Measurements from ENCODE around the gene THSD4.

The THSD4 gene

GRCh38 chr15:71650603-71651002 is 535.3 kb downstream of the THSD4 start:
- H3K36me3 ChIP-seq (ENCODE audit: control insufficient read depth in 1 of 2, insufficient read depth in 2 of 2, low read length in 2 of 2): no peaks in the 10 kb centered on the region
- no peaks in the 10 kb centered on the region for H3K4me1 ChIP-seq (ENCODE audit: control insufficient read depth in 1 of 2, insufficient read depth in 2 of 2, low read length in 2 of 2)
- H3K9ac ChIP-seq (ENCODE audit: low read depth in 1 of 2, low read length in 2 of 2): no peak overlapping the region
- no peaks in the 10 kb centered on the region for H3K9me3 ChIP-seq (ENCODE audit: control insufficient read depth in 1 of 2, low read length in 2 of 2)
- H3K27me3 ChIP-seq (ENCODE audit: control insufficient read depth in 1 of 2, insufficient read depth in 2 of 2, low read length in 2 of 2): no peaks in the 10 kb centered on the region
- no peak overlapping the region for H3K27ac ChIP-seq (ENCODE audit: low read depth, low read length)
- H3K4me3 ChIP-seq (ENCODE audit: low read depth in 1 of 2, low read length in 2 of 2): no peak overlapping the region

- H3K4me3 ChIP-seq (ENCODE audit: low read depth in 1 of 2, low read length in 2 of 2): no peak overlapping the region
- H3K36me3 ChIP-seq (ENCODE audit: control insufficient read depth in 1 of 2, insufficient read depth in 2 of 2, low read length in 2 of 2): no peaks in the 10 kb centered on the region
- no peaks in the 10 kb centered on the region for H3K4me1 ChIP-seq (ENCODE audit: control insufficient read depth in 1 of 2, insufficient read depth in 2 of 2, low read length in 2 of 2)
- H3K27ac ChIP-seq (ENCODE audit: low read depth, low read length): no peak overlapping the region
- H3K9ac ChIP-seq (ENCODE audit: low read depth in 1 of 2, low read length in 2 of 2): no peak overlapping the region
- no peaks in the 10 kb centered on the region for H3K27me3 ChIP-seq (ENCODE audit: control insufficient read depth in 1 of 2, insufficient read depth in 2 of 2, low read length in 2 of 2)
- no peaks in the 10 kb centered on the region for H3K9me3 ChIP-seq (ENCODE audit: control insufficient read depth in 1 of 2, low read length in 2 of 2)
Observed at GRCh38 chr15:71651750-71652186, 536.5 kb downstream of the THSD4 start.

GRCh38 chr15:71654042-71654719 is 538.9 kb downstream of the THSD4 start:
- Histone ChIP-seq H3K9ac (ENCODE audit: low read depth in 1 of 2, low read length in 2 of 2) (no peak overlapping the region), H3K9me3 (ENCODE audit: control insufficient read depth in 1 of 2, low read length in 2 of 2) (no peaks in the 10 kb centered on the region), H3K27ac (ENCODE audit: low read depth, low read length) (no peak overlapping the region), H3K27me3 (ENCODE audit: control insufficient read depth in 1 of 2, insufficient read depth in 2 of 2, low read length in 2 of 2) (no peaks in the 10 kb centered on the region), H3K4me1 (ENCODE audit: control insufficient read depth in 1 of 2, insufficient read depth in 2 of 2, low read length in 2 of 2) (no peaks in the 10 kb centered on the region), H3K4me3 (ENCODE audit: low read depth in 1 of 2, low read length in 2 of 2) (no peak overlapping the region), H3K36me3 (ENCODE audit: control insufficient read depth in 1 of 2, insufficient read depth in 2 of 2, low read length in 2 of 2) (no peaks in the 10 kb centered on the region)

GRCh38 chr15:71654720-71655174 is 539.5 kb downstream of the THSD4 start:
- no peak overlapping the region for H3K9ac ChIP-seq (ENCODE audit: low read depth in 1 of 2, low read length in 2 of 2)
- no peaks in the 10 kb centered on the region for H3K27me3 ChIP-seq (ENCODE audit: control insufficient read depth in 1 of 2, insufficient read depth in 2 of 2, low read length in 2 of 2)
- H3K36me3 ChIP-seq (ENCODE audit: control insufficient read depth in 1 of 2, insufficient read depth in 2 of 2, low read length in 2 of 2): no peaks in the 10 kb centered on the region
- no peaks in the 10 kb centered on the region for H3K4me1 ChIP-seq (ENCODE audit: control insufficient read depth in 1 of 2, insufficient read depth in 2 of 2, low read length in 2 of 2)
- H3K9me3 ChIP-seq (ENCODE audit: control insufficient read depth in 1 of 2, low read length in 2 of 2): no peaks in the 10 kb centered on the region
- H3K27ac ChIP-seq (ENCODE audit: low read depth, low read length): no peak overlapping the region
- no peak overlapping the region for H3K4me3 ChIP-seq (ENCODE audit: low read depth in 1 of 2, low read length in 2 of 2)

- no peak overlapping the region for H3K27ac ChIP-seq (ENCODE audit: low read depth, low read length)
Observed at GRCh38 chr15:71656425-71656824, 541.2 kb downstream of the THSD4 start.

GRCh38 chr15:71657141-71657540 is 541.9 kb downstream of the THSD4 start:
- Histone ChIP-seq H3K27ac (ENCODE audit: low read depth, low read length) (no peak overlapping the region), H3K36me3 (ENCODE audit: control insufficient read depth in 1 of 2, insufficient read depth in 2 of 2, low read length in 2 of 2) (no peaks in the 10 kb centered on the region), H3K9ac (ENCODE audit: low read depth in 1 of 2, low read length in 2 of 2) (no peak overlapping the region), H3K4me3 (ENCODE audit: low read depth in 1 of 2, low read length in 2 of 2) (no peak overlapping the region), H3K27me3 (ENCODE audit: control insufficient read depth in 1 of 2, insufficient read depth in 2 of 2, low read length in 2 of 2) (no peaks in the 10 kb centered on the region), H3K9me3 (ENCODE audit: control insufficient read depth in 1 of 2, low read length in 2 of 2) (no peaks in the 10 kb centered on the region), H3K4me1 (ENCODE audit: control insufficient read depth in 1 of 2, insufficient read depth in 2 of 2, low read length in 2 of 2) (peaks cover 0 to 14% of the 10 kb centered on the region in 2 donors)

More at GRCh38 chr15:71656425-71656824, 541.2 kb downstream of the THSD4 start:
- no peak overlapping the region for H3K9ac ChIP-seq (ENCODE audit: low read depth in 1 of 2, low read length in 2 of 2)
- peaks cover 0 to 8% of the 10 kb centered on the region in 2 donors for H3K4me1 ChIP-seq (ENCODE audit: control insufficient read depth in 1 of 2, insufficient read depth in 2 of 2, low read length in 2 of 2)
- H3K36me3 ChIP-seq (ENCODE audit: control insufficient read depth in 1 of 2, insufficient read depth in 2 of 2, low read length in 2 of 2): no peaks in the 10 kb centered on the region
- H3K27me3 ChIP-seq (ENCODE audit: control insufficient read depth in 1 of 2, insufficient read depth in 2 of 2, low read length in 2 of 2): no peaks in the 10 kb centered on the region
- H3K9me3 ChIP-seq (ENCODE audit: control insufficient read depth in 1 of 2, low read length in 2 of 2): no peaks in the 10 kb centered on the region
- H3K4me3 ChIP-seq (ENCODE audit: low read depth in 1 of 2, low read length in 2 of 2): no peak overlapping the region

- Histone ChIP-seq H3K9ac (ENCODE audit: low read depth in 1 of 2, low read length in 2 of 2) (no peak overlapping the region), H3K4me3 (ENCODE audit: low read depth in 1 of 2, low read length in 2 of 2) (no peak overlapping the region), H3K9me3 (ENCODE audit: control insufficient read depth in 1 of 2, low read length in 2 of 2) (no peaks in the 10 kb centered on the region), H3K36me3 (ENCODE audit: control insufficient read depth in 1 of 2, insufficient read depth in 2 of 2, low read length in 2 of 2) (no peaks in the 10 kb centered on the region), H3K4me1 (ENCODE audit: control insufficient read depth in 1 of 2, insufficient read depth in 2 of 2, low read length in 2 of 2) (peaks cover 0 to 14% of the 10 kb centered on the region in 2 donors), H3K27me3 (ENCODE audit: control insufficient read depth in 1 of 2, insufficient read depth in 2 of 2, low read length in 2 of 2) (no peaks in the 10 kb centered on the region), H3K27ac (ENCODE audit: low read depth, low read length) (no peak overlapping the region)
Observed at GRCh38 chr15:71658036-71658435, 542.8 kb downstream of the THSD4 start.

GRCh38 chr15:71658827-71659729 is 543.8 kb downstream of the THSD4 start:
- no peak overlapping the region for H3K9ac ChIP-seq (ENCODE audit: low read depth in 1 of 2, low read length in 2 of 2)
- no peaks in the 10 kb centered on the region for H3K9me3 ChIP-seq (ENCODE audit: control insufficient read depth in 1 of 2, low read length in 2 of 2)
- H3K4me3 ChIP-seq (ENCODE audit: low read depth in 1 of 2, low read length in 2 of 2): no peak overlapping the region
- peaks cover 0 to 14% of the 10 kb centered on the region in 2 donors for H3K4me1 ChIP-seq (ENCODE audit: control insufficient read depth in 1 of 2, insufficient read depth in 2 of 2, low read length in 2 of 2)
- no peaks in the 10 kb centered on the region for H3K36me3 ChIP-seq (ENCODE audit: control insufficient read depth in 1 of 2, insufficient read depth in 2 of 2, low read length in 2 of 2)
- no peaks in the 10 kb centered on the region for H3K27me3 ChIP-seq (ENCODE audit: control insufficient read depth in 1 of 2, insufficient read depth in 2 of 2, low read length in 2 of 2)
- H3K27ac ChIP-seq (ENCODE audit: low read depth, low read length): no peak overlapping the region

GRCh38 chr15:71659730-71660067 is 544.4 kb downstream of the THSD4 start:
- no peaks in the 10 kb centered on the region for H3K36me3 ChIP-seq (ENCODE audit: control insufficient read depth in 1 of 2, insufficient read depth in 2 of 2, low read length in 2 of 2)
- no peaks in the 10 kb centered on the region for H3K27me3 ChIP-seq (ENCODE audit: control insufficient read depth in 1 of 2, insufficient read depth in 2 of 2, low read length in 2 of 2)
- peaks cover 0 to 14% of the 10 kb centered on the region in 2 donors for H3K4me1 ChIP-seq (ENCODE audit: control insufficient read depth in 1 of 2, insufficient read depth in 2 of 2, low read length in 2 of 2)
- H3K9me3 ChIP-seq (ENCODE audit: control insufficient read depth in 1 of 2, low read length in 2 of 2): no peaks in the 10 kb centered on the region
- H3K4me3 ChIP-seq (ENCODE audit: low read depth in 1 of 2, low read length in 2 of 2): no peak overlapping the region
- H3K9ac ChIP-seq (ENCODE audit: low read depth in 1 of 2, low read length in 2 of 2): no peak overlapping the region
- no peak overlapping the region for H3K27ac ChIP-seq (ENCODE audit: low read depth, low read length)

GRCh38 chr15:71660501-71660900 is 545.2 kb downstream of the THSD4 start:
- Histone ChIP-seq H3K27me3 (ENCODE audit: control insufficient read depth in 1 of 2, insufficient read depth in 2 of 2, low read length in 2 of 2) (no peaks in the 10 kb centered on the region), H3K27ac (ENCODE audit: low read depth, low read length) (no peak overlapping the region), H3K4me1 (ENCODE audit: control insufficient read depth in 1 of 2, insufficient read depth in 2 of 2, low read length in 2 of 2) (peaks cover 0 to 14% of the 10 kb centered on the region in 2 donors), H3K9me3 (ENCODE audit: control insufficient read depth in 1 of 2, low read length in 2 of 2) (peaks cover 0 to 1% of the 10 kb centered on the region in 2 donors), H3K4me3 (ENCODE audit: low read depth in 1 of 2, low read length in 2 of 2) (no peak overlapping the region), H3K36me3 (ENCODE audit: control insufficient read depth in 1 of 2, insufficient read depth in 2 of 2, low read length in 2 of 2) (no peaks in the 10 kb centered on the region), H3K9ac (ENCODE audit: low read depth in 1 of 2, low read length in 2 of 2) (no peak overlapping the region)

Measured in duodenal mucosa (tissue), 2 donors.